Fibroblast of lung (primary cell): Measurements from ENCODE around the gene XYLT1. TPM values are rescaled to one million over a fixed set of nuclear protein-coding genes. Genes with fewer than 3 reads are reported as not detected.

Source experiments
- DNase-seq, 2 donors: peaks; one replicate each; pipeline versions ENCODE4 v3.0.0 to v3.0.0-alpha.2; 2010; ENCODE audit warnings: low read depth in 2 of 2
- H2AFZ ChIP-seq: 2 replicates; pipeline ENCODE4 v1.5.1; 2012; ENCODE audit warnings: low read length, control low read depth, inconsistent platforms
- H3K27ac ChIP-seq: 2 replicates; pipeline ENCODE4 v1.5.1; 2011; ENCODE audit warnings: low read length, control low read depth; ENCODE audit not compliant: insufficient read depth
- H3K27me3 ChIP-seq: 2 replicates; pipeline ENCODE4 v1.5.1; 2011; ENCODE audit warnings: mild to moderate bottlenecking, low read length; ENCODE audit not compliant: control insufficient read depth, insufficient read depth
- H3K36me3 ChIP-seq: 2 replicates; pipeline ENCODE4 v1.5.1; 2011; ENCODE audit warnings: low read length; ENCODE audit not compliant: control insufficient read depth, insufficient read depth
- H3K4me1 ChIP-seq: 2 replicates; pipeline ENCODE4 v1.5.1; 2011; ENCODE audit warnings: low read length; ENCODE audit not compliant: control insufficient read depth, insufficient read depth; ENCODE audit errors: extremely low read depth
- H3K4me2 ChIP-seq: 2 replicates; pipeline ENCODE4 v1.5.1; 2011; ENCODE audit warnings: low read length, control low read depth; ENCODE audit not compliant: insufficient read depth; ENCODE audit errors: extremely low read depth
- H3K4me3 ChIP-seq, 4 experiments: fragments of 200-600 bp in 1 of 4; sonication (generic) in 1 of 4; replicated peaks in 1 of 4; 2 replicates each; pipeline ENCODE4 v1.5.1; 2011 to 2016; ENCODE audit warnings: low read length in 4 of 4, low read depth in 3 of 4, mild to moderate bottlenecking in 3 of 4, control low read depth in 2 of 4, inconsistent platforms in 1 of 4, mixed read lengths in 1 of 4; ENCODE audit not compliant: insufficient read depth in 1 of 4; ENCODE audit errors: control extremely low read depth in 1 of 4
- H3K79me2 ChIP-seq: 2 replicates; pipeline ENCODE4 v1.5.1; 2012; ENCODE audit warnings: mild to moderate bottlenecking, low read length, inconsistent platforms; ENCODE audit not compliant: control insufficient read depth, insufficient read depth
- H3K9ac ChIP-seq: 2 replicates; pipeline ENCODE4 v1.5.1; 2011; ENCODE audit warnings: mild to moderate bottlenecking, low read length, control low read depth; ENCODE audit not compliant: insufficient read depth
- H3K9me3 ChIP-seq: 2 replicates; pipeline ENCODE4 v1.5.1; 2012; ENCODE audit warnings: low read depth, low read length; ENCODE audit not compliant: control insufficient read depth, insufficient read depth
- H4K20me1 ChIP-seq: 2 replicates; pipeline ENCODE4 v1.5.1; 2011; ENCODE audit warnings: low read length; ENCODE audit not compliant: control insufficient read depth, insufficient read depth; ENCODE audit errors: extremely low read depth
- EZH2 ChIP-seq: IDR thresholded peaks from 2 replicates; pipeline ENCODE4 v1.5.1; 2012; ENCODE audit warnings: low read length, control low read depth, mild to moderate bottlenecking; ENCODE audit errors: missing control alignments
- polyA plus RNA-seq, 2 donors: library from polyadenylated mRNA; depleted of rRNA in 1 of 2; stranded (reverse) in 1 of 2; unstranded in 1 of 2; fragments of >200 nt; gene quantifications; 2 replicates each; pipeline ENCODE4 v1.2.1, GENCODE V29; 2011 to 2012; ENCODE audit warnings: missing spikeins in 1 of 2
- total RNA-seq: library from RNA; depleted of rRNA; stranded (reverse); fragments of >200 nt; gene quantifications from 2 replicates; pipeline ENCODE4 v1.2.1, GENCODE V29; 2014
- TF ChIP-seq, protein P1 (sequence below), 2 donors: IDR thresholded peaks in 1 of 2; conservative IDR thresholded peaks in 1 of 2; 1 replicate in 1 of 2; 2 replicates in 1 of 2; pipeline ENCODE4 v1.5.1; 2011 to 2012; ENCODE audit warnings: low read length in 2 of 2, control low read depth in 1 of 2, inconsistent platforms in 1 of 2, low read depth in 1 of 2, mild to moderate bottlenecking in 1 of 2

XYLT1 gene
- total and polyA plus RNA-seq, 2 donors (not counting 1 experiment from before 2014, with no cell fraction given) = 9.3 to 21.8 TPM

DNA sequence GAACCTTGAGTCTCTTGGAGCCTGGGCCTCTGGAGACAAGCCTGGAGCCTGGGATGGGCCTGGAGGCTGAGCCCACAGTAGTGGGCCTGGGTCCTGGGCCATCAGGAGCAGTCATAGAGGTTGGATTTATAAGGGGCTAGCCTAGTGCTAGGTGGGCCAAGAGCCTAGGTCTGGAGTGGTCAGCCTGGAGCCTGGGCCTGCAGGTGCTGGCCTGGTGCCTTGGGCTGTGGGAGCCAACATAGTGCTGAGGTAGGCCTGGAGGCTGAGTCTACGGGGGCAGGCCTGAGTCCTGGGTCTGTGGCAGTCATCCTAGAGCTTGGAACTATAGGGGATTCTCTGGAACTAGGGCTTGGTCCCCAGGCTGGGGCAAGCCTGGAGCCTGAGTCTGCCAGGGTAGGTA lies 414.1 kb downstream of the XYLT1 start:
- no peak overlapping the region for H3K9ac ChIP-seq
- H3K4me2 ChIP-seq = no peak overlapping the region
- H3K27ac ChIP-seq = no peak overlapping the region
- no peaks in the 10 kb centered on the region for H3K27me3 ChIP-seq
- H3K4me3 ChIP-seq = no peak overlapping the region
- H2AFZ ChIP-seq = no peak overlapping the region
- TF ChIP-seq, protein P1, sequence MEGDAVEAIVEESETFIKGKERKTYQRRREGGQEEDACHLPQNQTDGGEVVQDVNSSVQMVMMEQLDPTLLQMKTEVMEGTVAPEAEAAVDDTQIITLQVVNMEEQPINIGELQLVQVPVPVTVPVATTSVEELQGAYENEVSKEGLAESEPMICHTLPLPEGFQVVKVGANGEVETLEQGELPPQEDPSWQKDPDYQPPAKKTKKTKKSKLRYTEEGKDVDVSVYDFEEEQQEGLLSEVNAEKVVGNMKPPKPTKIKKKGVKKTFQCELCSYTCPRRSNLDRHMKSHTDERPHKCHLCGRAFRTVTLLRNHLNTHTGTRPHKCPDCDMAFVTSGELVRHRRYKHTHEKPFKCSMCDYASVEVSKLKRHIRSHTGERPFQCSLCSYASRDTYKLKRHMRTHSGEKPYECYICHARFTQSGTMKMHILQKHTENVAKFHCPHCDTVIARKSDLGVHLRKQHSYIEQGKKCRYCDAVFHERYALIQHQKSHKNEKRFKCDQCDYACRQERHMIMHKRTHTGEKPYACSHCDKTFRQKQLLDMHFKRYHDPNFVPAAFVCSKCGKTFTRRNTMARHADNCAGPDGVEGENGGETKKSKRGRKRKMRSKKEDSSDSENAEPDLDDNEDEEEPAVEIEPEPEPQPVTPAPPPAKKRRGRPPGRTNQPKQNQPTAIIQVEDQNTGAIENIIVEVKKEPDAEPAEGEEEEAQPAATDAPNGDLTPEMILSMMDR (conservative IDR thresholded peaks at IDR 0.05 in 1 of 2, IDR thresholded peaks at IDR 0.05 in 1 of 2; ENCODE audit: low read depth in 1 of 2, low read length in 2 of 2) = no peak
- no peak for TF ChIP-seq EZH2
- no peaks in the 10 kb centered on the region for H3K79me2 ChIP-seq
- no peak for DNase-seq
- no peaks in the 10 kb centered on the region for H4K20me1 ChIP-seq
- no peaks in the 10 kb centered on the region for H3K4me1 ChIP-seq
- no peaks in the 10 kb centered on the region for H3K9me3 ChIP-seq
- no peaks in the 10 kb centered on the region for H3K36me3 ChIP-seq

DNA sequence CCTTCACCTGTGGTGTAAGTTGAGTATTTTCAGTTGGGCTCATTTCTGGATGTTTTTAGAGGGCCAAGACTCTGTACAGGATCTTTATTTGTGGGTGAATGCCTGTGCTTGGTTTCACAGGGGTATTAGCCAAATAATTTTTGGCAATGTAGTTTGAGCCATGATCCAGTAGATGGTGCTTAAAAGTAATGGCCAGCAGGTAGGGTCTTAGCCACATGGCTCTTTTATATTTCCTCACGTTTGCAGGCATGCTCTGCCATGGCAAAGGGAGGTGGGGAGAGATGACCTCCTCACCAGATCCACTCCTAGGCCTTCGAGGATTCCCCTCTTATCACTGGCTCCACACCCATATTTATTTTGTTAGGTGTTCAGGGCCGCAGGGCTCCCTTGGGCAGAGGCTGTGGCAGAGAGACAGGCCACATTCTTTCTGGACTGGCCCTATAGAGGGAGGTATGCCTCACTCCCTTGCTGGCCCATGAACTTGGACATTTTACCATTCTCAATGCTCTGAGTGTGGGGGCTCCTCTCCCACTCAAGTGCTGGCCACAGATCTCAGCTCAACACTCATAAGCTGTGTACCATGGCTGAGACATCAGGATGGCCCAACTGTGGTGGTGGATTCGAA lies 417.1 kb downstream of the XYLT1 start:
- Histone ChIP-seq H3K36me3 (no peaks in the 10 kb centered on the region), H3K4me3 (no peak overlapping the region), H3K4me1 (no peaks in the 10 kb centered on the region), H3K27me3 (no peaks in the 10 kb centered on the region), H3K27ac (no peak overlapping the region), H3K9me3 (no peaks in the 10 kb centered on the region), H2AFZ (no peak overlapping the region), H3K9ac (no peak overlapping the region), H3K4me2 (no peak overlapping the region), H4K20me1 (no peaks in the 10 kb centered on the region), H3K79me2 (no peaks in the 10 kb centered on the region)
- no peak for TF ChIP-seq EZH2
- TF ChIP-seq, protein P1 (conservative IDR thresholded peaks at IDR 0.05 in 1 of 2, IDR thresholded peaks at IDR 0.05 in 1 of 2; ENCODE audit: low read depth in 1 of 2, low read length in 2 of 2) = no peak
- no peak for DNase-seq
